Neural crest cell (in vitro differentiated cells): ENCODE data around the gene PFDN1. TPM values are rescaled to one million over a fixed set of nuclear protein-coding genes. Genes with fewer than 3 reads are reported as not detected.

ENCODE experiments used
- DNase-seq: peaks from one replicate; pipeline ENCODE4 v3.0.0; 2021; ENCODE audit warnings: low read depth, mixed read lengths, low spot score
- H3K27ac Mint-ChIP-seq: one replicate; pipeline ENCODE4 v1.8.0; 2021; ENCODE audit warnings: mild to moderate bottlenecking, mixed read lengths; ENCODE audit not compliant: unreplicated experiment
- H3K27me3 Mint-ChIP-seq: 2 replicates; pipeline ENCODE4 v1.8.0; 2021; ENCODE audit warnings: low read depth, mild to moderate bottlenecking, mixed read lengths
- H3K36me3 Mint-ChIP-seq: 2 replicates; pipeline ENCODE4 v1.8.0; 2021; ENCODE audit warnings: low read depth, mild to moderate bottlenecking, mixed read lengths
- H3K4me1 Mint-ChIP-seq: 2 replicates; pipeline ENCODE4 v1.8.0; 2021; ENCODE audit warnings: mixed read lengths
- H3K4me3 Mint-ChIP-seq: one replicate; pipeline ENCODE4 v1.8.0; 2021; ENCODE audit warnings: mild to moderate bottlenecking, mixed read lengths
- H3K9me3 Mint-ChIP-seq: 2 replicates; pipeline ENCODE4 v1.8.0; 2021; ENCODE audit warnings: mixed read lengths
- CTCF ChIP-seq: fragments of 200-600 bp; sonication (generic); conservative IDR thresholded peaks from 2 replicates; pipeline ENCODE4 v1.5.0; 2021; ENCODE audit warnings: antibody characterized with exemption, mild to moderate bottlenecking
- total RNA-seq: library from RNA; stranded (reverse); gene quantifications from 2 replicates; pipeline ENCODE4 v1.2.1, GENCODE V29; 2021

Gene PFDN1
- total RNA-seq, 1 donor from 2014 or later = 67.0 TPM

- Mint-ChIP-seq H3K27me3 (no peaks in the 10 kb centered on the region), H3K36me3 (peaks cover 5% of the 10 kb centered on the region), H3K4me1 (peaks cover 25% of the 10 kb centered on the region), H3K27ac (no peak overlapping the region), H3K9me3 (no peaks in the 10 kb centered on the region), H3K4me3 (peak overlapping the region; percentile 16)
- TF ChIP-seq CTCF = peak; percentile 91
- peak; percentile 90 for DNase-seq
These were observed 58.3 kb downstream of the PFDN1 start for GRCh38 chr5:140244525-140245025.

GRCh38 chr5:140243706-140244250 lies 59.1 kb downstream of the PFDN1 start:
- TF ChIP-seq CTCF = no peak
- H3K27ac Mint-ChIP-seq = no peak overlapping the region
- no peaks in the 10 kb centered on the region for H3K9me3 Mint-ChIP-seq
- H3K36me3 Mint-ChIP-seq = peaks cover 5% of the 10 kb centered on the region
- H3K4me1 Mint-ChIP-seq = peaks cover 25% of the 10 kb centered on the region
- DNase-seq = no peak
- no peak overlapping the region for H3K4me3 Mint-ChIP-seq
- H3K27me3 Mint-ChIP-seq = no peaks in the 10 kb centered on the region

GRCh38 chr5:140242890-140243585 lies 59.9 kb downstream of the PFDN1 start:
- H3K4me1 Mint-ChIP-seq = peaks cover 25% of the 10 kb centered on the region
- no peak overlapping the region for H3K4me3 Mint-ChIP-seq
- no peaks in the 10 kb centered on the region for H3K27me3 Mint-ChIP-seq
- TF ChIP-seq CTCF = no peak
- H3K9me3 Mint-ChIP-seq = no peaks in the 10 kb centered on the region
- H3K27ac Mint-ChIP-seq = no peak overlapping the region
- H3K36me3 Mint-ChIP-seq = peaks cover 5% of the 10 kb centered on the region
- DNase-seq = no peak

GRCh38 chr5:140242099-140242498 lies 60.8 kb downstream of the PFDN1 start:
- peak; percentile 19 for TF ChIP-seq CTCF
- DNase-seq = no peak
- H3K4me3 Mint-ChIP-seq = no peak overlapping the region
- peaks cover 5% of the 10 kb centered on the region for H3K36me3 Mint-ChIP-seq
- H3K9me3 Mint-ChIP-seq = no peaks in the 10 kb centered on the region
- no peak overlapping the region for H3K27ac Mint-ChIP-seq
- no peaks in the 10 kb centered on the region for H3K27me3 Mint-ChIP-seq
- peaks cover 25% of the 10 kb centered on the region for H3K4me1 Mint-ChIP-seq

- Mint-ChIP-seq H3K36me3 (peaks cover 5% of the 10 kb centered on the region), H3K27ac (peak overlapping the region; percentile 78), H3K27me3 (no peaks in the 10 kb centered on the region), H3K4me3 (peak overlapping the region; percentile 27), H3K9me3 (no peaks in the 10 kb centered on the region), H3K4me1 (peaks cover 25% of the 10 kb centered on the region)
- peak; percentile 33 for DNase-seq
- TF ChIP-seq CTCF = no peak
These were observed 61.8 kb downstream of the PFDN1 start for GRCh38 chr5:140240987-140241706.
